ENCODE results near the gene ACTR3C.
A peak's percentile ranks its signal among the peaks of the same experiment; 100 is the strongest.
"Not testable (repeated sequence)": the region's sequence is repeated elsewhere in the genome, so short reads cannot be mapped to it uniquely, and the experiment has no call there.

The ACTR3C gene

GRCh38 chr7:150335108-150335773, 11.9 kb upstream of the ACTR3C start:
- DNase-seq (ENCODE audit: low spot score): peak; percentile 67

GRCh38 chr7:150334108-150334507, 10.8 kb upstream of the ACTR3C start:
- DNase-seq (ENCODE audit: low spot score): no peak

- no peak for DNase-seq (ENCODE audit: low spot score)
Measured at GRCh38 chr7:150333659-150334058, 10.3 kb upstream of the ACTR3C start.

GRCh38 chr7:150332852-150333635, 9.7 kb upstream of the ACTR3C start:
- no peak for DNase-seq (ENCODE audit: low spot score)

DNA sequence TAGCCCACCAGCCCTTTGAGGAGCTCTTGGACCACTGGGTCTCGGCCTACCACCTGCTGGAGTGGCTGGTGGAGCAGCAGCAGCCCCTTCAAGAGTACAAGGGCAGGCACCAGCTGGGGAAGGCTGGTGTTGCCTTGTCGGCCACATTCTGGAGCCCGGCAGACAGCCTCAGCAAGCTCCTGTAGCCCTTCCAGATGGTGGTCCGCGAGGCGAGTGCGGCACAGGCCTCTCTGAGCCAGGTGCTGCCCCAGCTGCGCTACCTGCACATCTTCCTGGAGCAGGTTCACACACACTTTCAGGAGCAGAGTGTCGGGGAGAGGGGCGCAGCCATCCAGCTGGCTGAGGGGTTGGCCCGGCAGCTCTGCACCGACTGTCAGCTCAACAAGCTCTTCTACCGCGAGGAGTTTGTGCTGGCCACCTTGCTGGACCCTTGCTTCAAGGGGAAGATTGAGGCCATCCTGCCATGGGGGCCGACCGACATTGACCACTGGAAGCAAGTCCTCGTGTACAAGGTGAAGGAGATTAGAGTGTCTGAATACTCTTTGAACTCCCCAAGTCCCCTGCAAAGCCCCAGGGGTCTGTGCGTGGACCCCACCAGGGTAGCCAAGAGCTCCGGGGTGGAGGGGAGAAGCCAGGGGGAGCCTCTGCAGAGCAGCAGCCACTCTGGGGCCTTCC, 7.0 kb upstream of the ACTR3C start:
- no peak for DNase-seq (ENCODE audit: low spot score)

DNA sequence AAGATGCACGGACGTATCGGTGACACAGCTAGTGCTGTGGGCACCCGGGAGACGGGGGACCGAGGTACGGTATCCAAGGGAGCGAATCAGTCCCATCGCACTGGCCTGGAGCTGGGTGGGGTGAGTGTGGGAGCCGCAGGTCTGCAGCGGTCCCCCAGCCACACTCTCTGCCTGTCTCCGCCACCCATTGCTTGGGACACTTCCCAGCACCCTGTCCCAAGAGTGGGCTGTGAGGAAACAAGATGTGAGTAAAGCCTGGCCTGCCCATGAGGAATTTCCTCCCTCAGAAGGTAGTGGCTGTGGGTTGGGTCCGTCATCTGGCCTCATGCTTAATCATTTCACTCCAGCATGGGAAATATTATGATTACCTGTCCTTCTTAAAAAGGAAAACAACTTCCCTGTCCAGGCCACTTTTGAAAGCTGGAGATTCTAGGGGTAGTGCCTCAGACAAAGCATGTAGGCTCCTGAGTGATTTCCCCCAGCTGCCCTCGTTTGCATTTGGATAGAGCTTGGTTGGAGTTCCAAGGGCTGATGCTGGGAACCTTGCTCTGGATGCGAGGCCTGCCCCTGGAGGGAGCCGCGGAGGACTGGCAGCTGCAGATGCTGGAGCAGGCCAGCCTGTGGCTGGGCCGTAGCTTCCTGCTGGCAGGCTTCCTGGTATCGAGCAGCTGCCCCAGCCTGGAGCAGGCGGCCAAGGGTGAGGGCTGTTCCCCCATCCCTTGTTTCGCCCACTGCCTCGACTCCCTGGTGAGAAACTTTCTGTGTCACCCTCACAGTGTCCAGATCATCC, 6.2 kb upstream of the ACTR3C start:
- DNase-seq (ENCODE audit: low spot score): peak; percentile 76

DNA sequence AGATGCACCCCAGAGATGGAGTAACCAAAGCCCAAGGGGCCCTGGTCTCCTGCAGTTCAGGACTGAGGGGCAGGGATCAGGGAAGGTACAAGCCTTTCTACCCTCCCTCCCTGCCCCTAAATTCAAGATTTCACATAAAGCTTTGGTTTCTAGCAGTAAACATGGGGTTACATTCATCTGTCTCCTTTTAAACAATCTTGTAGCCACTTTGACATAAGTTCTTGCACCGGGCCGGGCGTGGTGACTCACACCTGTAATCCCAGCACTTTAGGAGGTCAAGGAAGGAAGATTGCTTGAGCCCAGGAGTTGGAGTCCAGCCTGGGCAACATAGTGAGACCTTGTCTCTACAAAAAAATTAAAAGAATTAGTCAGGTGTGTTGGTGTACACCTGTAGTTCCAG, 4.0 kb upstream of the ACTR3C start:
- DNase-seq (ENCODE audit: low spot score): no peak

GRCh38 chr7:150326657-150327268, 3.4 kb upstream of the ACTR3C start:
- no peak for DNase-seq (ENCODE audit: low spot score)

DNA sequence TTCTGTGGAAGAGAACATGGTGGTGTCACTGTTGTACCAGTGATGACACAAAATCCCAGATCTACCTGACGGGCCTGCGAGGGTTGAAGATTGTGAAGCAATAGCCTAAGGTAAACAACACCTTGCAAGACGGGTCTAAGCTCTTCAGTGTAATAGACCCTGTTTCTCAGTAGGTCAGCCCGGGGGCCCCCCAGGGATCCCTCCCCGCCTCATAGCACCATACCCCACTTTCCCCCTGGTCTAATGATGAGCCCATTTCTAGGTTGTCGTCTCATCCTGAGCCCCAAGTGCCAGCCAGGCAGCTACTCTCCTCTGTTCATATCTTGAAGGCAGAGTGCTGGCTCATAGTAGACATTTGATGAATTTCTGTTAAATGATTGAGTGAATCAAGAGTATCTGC, 2.6 kb upstream of the ACTR3C start:
- no peak for DNase-seq (ENCODE audit: low spot score)

DNA sequence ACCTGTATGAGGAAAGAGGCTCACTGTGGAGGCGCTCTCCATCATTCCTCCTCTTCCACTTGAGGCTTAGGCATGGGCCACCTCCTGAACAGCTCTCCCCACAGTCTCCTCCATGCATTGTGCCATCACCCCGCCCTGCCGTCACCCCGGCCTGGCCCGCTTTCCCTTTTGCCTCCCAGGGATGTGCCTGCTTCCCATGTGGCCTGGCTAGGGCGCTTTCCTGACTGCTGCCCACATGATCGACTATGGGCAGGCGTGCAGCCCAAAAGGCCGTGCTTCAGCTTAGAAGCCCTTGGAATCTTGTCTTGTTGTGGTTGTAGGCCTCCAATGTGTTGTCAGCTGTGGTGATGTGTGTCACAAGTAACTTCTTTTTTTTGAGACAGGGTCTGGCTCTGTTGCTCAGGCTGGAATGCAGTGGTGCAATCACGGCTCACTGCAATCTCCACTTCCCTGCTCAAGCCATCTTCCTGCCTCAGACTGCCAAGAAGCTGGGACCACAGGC, 1.8 kb upstream of the ACTR3C start:
- DNase-seq (ENCODE audit: low spot score): no peak

- DNase-seq (ENCODE audit: low spot score): no peak
Measured at GRCh38 chr7:150324373-150324961, 1.1 kb upstream of the ACTR3C start.

GRCh38 chr7:150323682-150324372, 482 bp upstream of the ACTR3C start:
- DNase-seq (ENCODE audit: low spot score): no peak

DNA sequence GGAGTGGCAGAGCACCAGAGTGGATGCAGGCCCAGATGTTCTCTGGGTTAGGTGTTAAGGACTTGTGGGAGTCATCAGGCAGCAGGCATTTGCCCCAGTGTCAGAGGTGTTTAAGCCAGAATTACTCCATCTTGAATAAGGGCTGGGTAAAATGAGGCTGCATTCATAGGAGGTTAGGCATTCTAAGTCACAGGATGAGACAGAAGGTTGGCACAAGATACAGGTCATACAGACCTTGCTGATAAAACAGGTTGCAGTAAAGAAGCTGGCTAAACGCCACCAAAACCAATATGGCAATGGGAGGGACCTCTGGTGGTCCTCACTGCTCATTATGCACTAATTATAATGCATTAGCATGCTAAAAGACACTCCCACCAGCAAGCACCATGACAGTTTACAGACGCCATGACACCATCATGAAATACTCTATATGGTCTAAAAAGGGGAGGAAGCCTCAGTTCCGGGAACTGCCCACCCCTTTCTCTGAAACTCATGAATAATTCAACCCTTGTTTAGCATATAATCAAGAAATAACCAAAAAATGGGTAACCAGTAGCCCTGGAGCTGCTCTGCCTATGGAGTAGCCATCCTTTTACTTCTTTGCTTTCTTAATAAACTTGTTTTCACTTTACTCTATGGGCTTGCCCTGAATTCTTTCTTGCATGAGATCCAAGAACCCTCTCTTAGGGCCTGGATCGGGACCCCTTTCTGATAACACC, 1.1 kb downstream of the ACTR3C start:
- DNase-seq (ENCODE audit: low spot score): no peak

DNA sequence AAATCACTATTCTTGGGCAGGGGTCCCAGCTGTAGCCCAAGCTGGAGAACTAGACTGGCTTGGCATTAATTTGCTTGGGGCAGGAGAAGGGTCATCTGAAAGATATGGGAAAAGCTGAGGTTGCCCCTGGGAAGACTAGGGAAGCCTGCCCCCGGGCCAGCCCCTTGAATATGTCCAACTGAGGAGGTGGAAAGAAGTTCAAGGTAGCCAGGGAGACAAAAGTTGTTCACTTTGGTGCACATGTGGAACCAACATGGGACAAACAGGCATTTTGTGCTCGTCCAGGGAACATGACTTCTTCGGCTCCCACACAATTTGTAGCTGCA, 1.6 kb downstream of the ACTR3C start:
- DNase-seq (ENCODE audit: low spot score): no peak

DNA sequence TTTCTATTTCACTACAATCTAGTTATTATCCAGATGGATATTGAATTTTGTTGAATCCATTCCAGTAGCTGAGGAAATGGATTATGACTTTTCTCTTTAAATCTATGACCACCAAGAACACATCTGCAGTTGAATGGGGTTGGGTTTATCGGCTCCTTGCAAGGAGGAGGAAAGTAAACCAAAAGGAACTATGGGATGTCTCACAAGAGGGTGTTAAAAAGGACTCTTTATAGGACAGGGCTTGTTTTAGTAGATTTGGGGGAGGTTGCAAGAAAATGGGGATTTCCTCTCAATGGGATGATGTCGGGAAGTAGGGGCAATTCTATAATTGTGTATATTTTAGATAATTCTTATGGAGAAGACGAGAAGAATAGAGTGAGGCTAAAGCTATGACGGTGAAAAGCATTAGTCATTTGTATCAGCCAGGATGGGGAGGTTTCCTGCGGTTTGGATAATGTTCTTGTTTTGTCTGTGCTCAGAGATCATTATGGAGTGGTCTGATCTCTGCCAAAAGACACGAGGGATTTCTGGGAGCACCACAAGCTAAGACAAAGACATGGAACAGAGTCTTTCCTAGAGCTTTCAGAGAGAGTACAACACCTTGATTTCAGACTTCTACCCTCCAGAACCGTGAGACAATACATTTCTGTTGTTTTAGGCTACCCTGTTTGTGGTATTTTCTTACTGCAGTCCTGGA, 5.4 kb downstream of the ACTR3C start:
- DNase-seq (ENCODE audit: low spot score): no peak

DNA sequence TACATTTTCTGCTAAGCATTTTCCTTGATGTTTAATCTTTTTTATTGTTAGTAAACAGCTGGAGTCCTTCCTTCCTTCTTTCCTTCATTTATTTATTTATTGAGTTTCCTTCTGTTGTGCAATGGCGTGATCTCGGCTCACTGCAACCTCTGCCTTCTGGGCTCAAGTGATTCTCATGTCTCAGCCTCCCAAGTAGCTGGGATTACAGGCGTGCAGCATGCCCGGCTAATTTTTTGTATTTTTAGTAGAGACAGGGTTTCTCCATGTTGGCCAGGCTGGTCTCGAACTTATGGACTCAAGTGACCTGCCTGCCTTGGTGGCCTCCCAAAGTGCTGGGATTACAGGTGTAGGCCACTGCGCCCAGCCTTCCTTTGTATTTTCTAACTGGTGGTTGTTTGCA, 6.4 kb downstream of the ACTR3C start:
- not testable (repeated sequence) for DNase-seq (ENCODE audit: low spot score)

- no peak for DNase-seq (ENCODE audit: low spot score)
Measured at GRCh38 chr7:150314639-150315239, 8.6 kb downstream of the ACTR3C start.

DNA sequence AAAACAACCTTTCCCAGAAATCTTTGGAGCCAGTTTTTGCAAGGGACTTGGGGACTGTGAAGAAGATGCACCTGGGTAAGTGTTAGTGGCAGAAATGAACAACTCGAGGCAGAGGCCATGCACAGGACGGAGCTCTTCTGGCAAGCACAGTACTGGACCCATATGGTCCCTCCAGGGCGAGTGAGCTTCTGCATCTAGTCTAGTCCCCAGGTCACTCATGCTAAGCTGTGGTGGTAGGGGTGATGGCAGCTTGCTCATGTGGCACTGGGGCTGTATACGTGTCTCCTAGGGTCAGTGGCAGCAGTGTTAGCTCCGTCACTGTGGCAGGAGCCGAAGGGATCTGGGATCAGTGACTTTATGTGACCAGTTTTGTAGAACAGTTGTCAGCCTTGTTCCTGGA, 9.5 kb downstream of the ACTR3C start:
- no peak for DNase-seq (ENCODE audit: low spot score)

GRCh38 chr7:150313367-150313809, 10.0 kb downstream of the ACTR3C start:
- no peak for DNase-seq (ENCODE audit: low spot score)

All from iPS-NIHi11 (cell line).